ENCODE results near the gene TGFBR2. TPM values are rescaled to one million over a fixed set of nuclear protein-coding genes. Genes with fewer than 3 reads are reported as not detected.
"Not testable (repeated sequence)": the region's sequence is repeated elsewhere in the genome, so short reads cannot be mapped to it uniquely, and the experiment has no call there.

The TGFBR2 gene
- total and polyA plus RNA-seq, 4 donors = 13.9 to 61.2 (median 33.7) TPM

GRCh38 chr3:30622047-30622545, 15.7 kb downstream of the TGFBR2 start:
- Histone ChIP-seq H3K27me3 (ENCODE audit: control insufficient read depth in 4 of 4, insufficient read depth in 4 of 4, low read length in 3 of 4) (no peaks in the 10 kb centered on the region), H3K36me3 (ENCODE audit: control insufficient read depth in 4 of 4, insufficient read depth in 3 of 4, low read depth in 1 of 4, low read length in 3 of 4) (no peaks in the 10 kb centered on the region), H3K9ac (ENCODE audit: low read depth in 1 of 2, low read length in 2 of 2) (no peak overlapping the region), H3K27ac (ENCODE audit: low read depth in 1 of 2, low read length in 2 of 2) (no peak overlapping the region), H3K9me3 (ENCODE audit: control insufficient read depth in 4 of 4, low read length in 3 of 4) (no peaks in the 10 kb centered on the region), H3K4me1 (ENCODE audit: control insufficient read depth in 4 of 4, insufficient read depth in 4 of 4, low read length in 3 of 4) (peaks cover 14 to 28% (median 16%) of the 10 kb centered on the region in 4 donors), H3K4me3 (ENCODE audit: low read depth in 1 of 3, low read length in 3 of 3) (no peak overlapping the region)
- no peak for DNase-seq (ENCODE audit: low spot score)
- TF ChIP-seq FOXA1 (IDR thresholded peaks at IDR 0.05) = no peak

GRCh38 chr3:30622790-30623189, 16.4 kb downstream of the TGFBR2 start:
- no peaks in the 10 kb centered on the region for H3K9me3 ChIP-seq (ENCODE audit: control insufficient read depth in 4 of 4, low read length in 3 of 4)
- 72% methylated on average over 3 of the region's 3 CpGs for WGBS
- no peaks in the 10 kb centered on the region for H3K36me3 ChIP-seq (ENCODE audit: control insufficient read depth in 4 of 4, insufficient read depth in 3 of 4, low read depth in 1 of 4, low read length in 3 of 4)
- no peak overlapping the region for H3K27ac ChIP-seq (ENCODE audit: low read depth in 1 of 2, low read length in 2 of 2)
- H3K27me3 ChIP-seq (ENCODE audit: control insufficient read depth in 4 of 4, insufficient read depth in 4 of 4, low read length in 3 of 4) = no peaks in the 10 kb centered on the region
- DNase-seq (ENCODE audit: low spot score) = no peak
- TF ChIP-seq GABPA (IDR thresholded peaks at IDR 0.05 in 1 of 2, conservative IDR thresholded peaks at IDR 0.05 in 1 of 2) (no peak), TAF1 (conservative IDR thresholded peaks at IDR 0.05) (no peak), JUND (IDR thresholded peaks at IDR 0.05) (no peak), FOXA2 (IDR thresholded peaks at IDR 0.05) (no peak), RXRA (IDR thresholded peaks at IDR 0.05) (no peak), REST (IDR thresholded peaks at IDR 0.05) (no peak), HNF4A (conservative IDR thresholded peaks at IDR 0.05) (no peak), MAX (IDR thresholded peaks at IDR 0.05) (no peak)
- no peak overlapping the region for H3K9ac ChIP-seq (ENCODE audit: low read depth in 1 of 2, low read length in 2 of 2)
- no peak overlapping the region for H3K4me3 ChIP-seq (ENCODE audit: low read depth in 1 of 3, low read length in 3 of 3)
- peaks cover 14 to 29% (median 17%) of the 10 kb centered on the region in 4 donors for H3K4me1 ChIP-seq (ENCODE audit: control insufficient read depth in 4 of 4, insufficient read depth in 4 of 4, low read length in 3 of 4)

- Histone ChIP-seq H3K36me3 (ENCODE audit: control insufficient read depth in 4 of 4, insufficient read depth in 3 of 4, low read depth in 1 of 4, low read length in 3 of 4) (no peaks in the 10 kb centered on the region), H3K4me3 (ENCODE audit: low read depth in 1 of 3, low read length in 3 of 3) (no peak overlapping the region), H3K9ac (ENCODE audit: low read depth in 1 of 2, low read length in 2 of 2) (no peak overlapping the region), H3K27ac (ENCODE audit: low read depth in 1 of 2, low read length in 2 of 2) (no peak overlapping the region), H3K9me3 (ENCODE audit: control insufficient read depth in 4 of 4, low read length in 3 of 4) (no peaks in the 10 kb centered on the region), H3K4me1 (ENCODE audit: control insufficient read depth in 4 of 4, insufficient read depth in 4 of 4, low read length in 3 of 4) (peaks cover 13 to 31% (median 17%) of the 10 kb centered on the region in 4 donors), H3K27me3 (ENCODE audit: control insufficient read depth in 4 of 4, insufficient read depth in 4 of 4, low read length in 3 of 4) (no peaks in the 10 kb centered on the region)
- TF ChIP-seq NR2F2 (IDR thresholded peaks at IDR 0.05) (no peak), YY1 (IDR thresholded peaks at IDR 0.05) (no peak), RXRA (IDR thresholded peaks at IDR 0.05) (no peak), TAF1 (conservative IDR thresholded peaks at IDR 0.05) (no peak), EGR1 (IDR thresholded peaks at IDR 0.05; ENCODE audit: low read depth in 2 of 2) (no peak), GABPA (IDR thresholded peaks at IDR 0.05 in 1 of 2, conservative IDR thresholded peaks at IDR 0.05 in 1 of 2) (no peak), ATF3 (IDR thresholded peaks at IDR 0.05) (no peak), MAX (IDR thresholded peaks at IDR 0.05) (no peak), HNF4A (conservative IDR thresholded peaks at IDR 0.05) (no peak), RAD21 (IDR thresholded peaks at IDR 0.05) (no peak)
- WGBS = 90% methylated on average over 5 of the region's 5 CpGs
- no peak for DNase-seq (ENCODE audit: low spot score)
These were observed 16.9 kb downstream of the TGFBR2 start for GRCh38 chr3:30623351-30623750.

GRCh38 chr3:30624480-30624879, 18.1 kb downstream of the TGFBR2 start:
- not testable (repeated sequence) for H3K27me3 ChIP-seq (ENCODE audit: control insufficient read depth in 4 of 4, insufficient read depth in 4 of 4, low read length in 3 of 4); H3K9me3 ChIP-seq (ENCODE audit: control insufficient read depth in 4 of 4, low read length in 3 of 4); H3K9ac ChIP-seq (ENCODE audit: low read depth in 1 of 2, low read length in 2 of 2); H3K4me3 ChIP-seq (ENCODE audit: low read depth in 1 of 3, low read length in 3 of 3); DNase-seq (ENCODE audit: low spot score); H3K36me3 ChIP-seq (ENCODE audit: control insufficient read depth in 4 of 4, insufficient read depth in 3 of 4, low read depth in 1 of 4, low read length in 3 of 4); H3K27ac ChIP-seq (ENCODE audit: low read depth in 1 of 2, low read length in 2 of 2)
- H3K4me1 ChIP-seq (ENCODE audit: control insufficient read depth in 4 of 4, insufficient read depth in 4 of 4, low read length in 3 of 4) = peaks cover 13 to 40% (median 22%) of the 10 kb centered on the region in 4 donors
- WGBS = 89% methylated on average over 6 of the region's 6 CpGs
